Uterus (tissue), 2 donors: ENCODE measurements around the gene TPGS2.

ENCODE experiments used
- CTCF ChIP-seq, 4 experiments: fragments of 200-600 bp in 2 of 4; fragments of 450-650 bp in 2 of 4; sonication (generic) in 2 of 4; IDR thresholded peaks; one replicate each; pipeline ENCODE4 v1.5.1; 2016 to 2019; ENCODE audit warnings: antibody characterized with exemption in 4 of 4, mild to moderate bottlenecking in 2 of 4, moderate library complexity in 1 of 4
- POLR2A ChIP-seq, 2 donors: fragments of 450-650 bp; IDR thresholded peaks; one replicate each; pipeline ENCODE4 v1.6.1; 2016; ENCODE audit warnings: antibody characterized with exemption in 2 of 2, mild to moderate bottlenecking in 1 of 2, moderate library complexity in 1 of 2

- TF ChIP-seq POLR2A (IDR thresholded peaks at IDR 0.05), result no peak
- TF ChIP-seq CTCF (IDR thresholded peaks at IDR 0.05), result no peak
Observed at GRCh38 chr18:36843784-36844183, 15.0 kb upstream of the TPGS2 start.
